DMS114 treated with DMSO at 0.1 percent for 48 hours (cell line): ENCODE data around the gene SPO11.

Experiments used
- DNase-seq: peaks from one replicate; lab custom pipeline; 2025; ENCODE audit not compliant: unreplicated experiment; lab: John Stamatoyannopoulos, UW

SPO11 gene

GRCh38 chr20:57309544-57310115 is 20.0 kb upstream of the SPO11 start:
- DNase-seq: no peak

- DNase-seq: no peak
Measured at GRCh38 chr20:57310821-57311514, 18.6 kb upstream of the SPO11 start.

GRCh38 chr20:57312138-57312537 is 17.5 kb upstream of the SPO11 start:
- DNase-seq: no peak

- no peak for DNase-seq
Measured at GRCh38 chr20:57313230-57313629, 16.4 kb upstream of the SPO11 start.

GRCh38 chr20:57313951-57314350 is 15.7 kb upstream of the SPO11 start:
- DNase-seq: no peak

GRCh38 chr20:57315083-57315975 is 14.3 kb upstream of the SPO11 start:
- no peak for DNase-seq

GRCh38 chr20:57315976-57316480 is 13.6 kb upstream of the SPO11 start:
- DNase-seq: no peak

GRCh38 chr20:57316795-57317201 is 12.8 kb upstream of the SPO11 start:
- no peak for DNase-seq

GRCh38 chr20:57317316-57317788 is 12.3 kb upstream of the SPO11 start:
- DNase-seq: no peak

GRCh38 chr20:57317789-57318371 is 11.7 kb upstream of the SPO11 start:
- no peak for DNase-seq

- DNase-seq: no peak
Measured at GRCh38 chr20:57319584-57319983, 10.0 kb upstream of the SPO11 start.

- DNase-seq: no peak
Measured at GRCh38 chr20:57320358-57320757, 9.2 kb upstream of the SPO11 start.

- DNase-seq: no peak
Measured at GRCh38 chr20:57321142-57321541, 8.5 kb upstream of the SPO11 start.

GRCh38 chr20:57322476-57322875 is 7.1 kb upstream of the SPO11 start:
- no peak for DNase-seq

GRCh38 chr20:57323034-57323433 is 6.6 kb upstream of the SPO11 start:
- no peak for DNase-seq

- no peak for DNase-seq
Measured at GRCh38 chr20:57325632-57326356, 3.8 kb upstream of the SPO11 start.

GRCh38 chr20:57326667-57327455 is 2.7 kb upstream of the SPO11 start:
- no peak for DNase-seq

- DNase-seq: no peak
Measured at GRCh38 chr20:57327820-57328219, 1.8 kb upstream of the SPO11 start.

GRCh38 chr20:57330998-57331397 is 1.4 kb downstream of the SPO11 start:
- no peak for DNase-seq
